Liver (tissue), 9 donors: Measurements from ENCODE around the gene ADCY2. TPM values are rescaled to one million over a fixed set of nuclear protein-coding genes. Genes with fewer than 3 reads are reported as not detected.

Experiments
- DNase-seq: peaks from one replicate; pipeline ENCODE4 v3.0.0-alpha.2; 2017; ENCODE audit warnings: low spot score
- H3K27ac ChIP-seq, 2 donors: one replicate each; pipeline ENCODE4 v1.7.0; 2013; ENCODE audit warnings: inconsistent platforms in 2 of 2, low read length in 2 of 2, control low read depth in 1 of 2, low read depth in 1 of 2, mild to moderate bottlenecking in 1 of 2
- H3K27me3 ChIP-seq, 4 donors: one replicate each; pipeline versions ENCODE4 v1.6.1 to v1.7.0; 2013; ENCODE audit warnings: low read length in 3 of 4, inconsistent platforms in 1 of 4, mild to moderate bottlenecking in 1 of 4, moderate library complexity in 1 of 4; ENCODE audit not compliant: control insufficient read depth in 4 of 4, insufficient read depth in 4 of 4
- H3K36me3 ChIP-seq, 4 donors: one replicate each; pipeline versions ENCODE4 v1.6.1 to v1.7.0; 2013; ENCODE audit warnings: low read length in 3 of 4, mild to moderate bottlenecking in 3 of 4, low read depth in 1 of 4, moderate library complexity in 1 of 4; ENCODE audit not compliant: control insufficient read depth in 4 of 4, insufficient read depth in 3 of 4
- H3K4me1 ChIP-seq, 4 donors: one replicate each; pipeline versions ENCODE4 v1.6.1 to v1.7.0; 2013; ENCODE audit warnings: low read length in 3 of 4, mild to moderate bottlenecking in 3 of 4, moderate library complexity in 1 of 4; ENCODE audit not compliant: control insufficient read depth in 4 of 4, insufficient read depth in 4 of 4
- H3K4me3 ChIP-seq, 3 donors: one replicate each; pipeline versions ENCODE4 v1.6.1 to v1.7.0; 2013; ENCODE audit warnings: low read length in 3 of 3, control low read depth in 1 of 3, low read depth in 1 of 3, mild to moderate bottlenecking in 1 of 3
- H3K9ac ChIP-seq, 2 donors: one replicate each; pipeline ENCODE4 v1.7.0; 2013; ENCODE audit warnings: low read length in 2 of 2, mild to moderate bottlenecking in 2 of 2, moderate library complexity in 2 of 2, control low read depth in 1 of 2, low read depth in 1 of 2
- H3K9me3 ChIP-seq, 4 donors: one replicate each; pipeline versions ENCODE4 v1.6.1 to v1.7.0; 2013; ENCODE audit warnings: low read length in 3 of 4; ENCODE audit not compliant: control insufficient read depth in 4 of 4
- EGR1 ChIP-seq, 2 donors: IDR thresholded peaks; 2 replicates each; pipeline ENCODE4 v1.6.1; 2016 to 2018; ENCODE audit warnings: antibody characterized with exemption in 2 of 2, low read depth in 2 of 2
- FOXA1 ChIP-seq: IDR thresholded peaks from 2 replicates; pipeline ENCODE4 v1.6.1; 2016; ENCODE audit warnings: antibody characterized with exemption
- FOXA2 ChIP-seq: IDR thresholded peaks from 2 replicates; pipeline ENCODE4 v1.6.1; 2016; ENCODE audit warnings: antibody characterized with exemption
- GABPA ChIP-seq, 2 donors: IDR thresholded peaks in 1 of 2; conservative IDR thresholded peaks in 1 of 2; 2 replicates each; pipeline ENCODE4 v1.6.1; 2016; ENCODE audit warnings: antibody characterized with exemption in 2 of 2, mild to moderate bottlenecking in 1 of 2, moderate library complexity in 1 of 2
- HNF4A ChIP-seq, 2 donors: conservative IDR thresholded peaks; 2 replicates each; pipeline ENCODE4 v1.6.1; 2016; ENCODE audit warnings: antibody characterized with exemption in 2 of 2, mild to moderate bottlenecking in 2 of 2
- HNF4G ChIP-seq: IDR thresholded peaks from 2 replicates; pipeline ENCODE4 v1.6.1; 2016; ENCODE audit warnings: antibody characterized with exemption
- JUND ChIP-seq, 2 donors: IDR thresholded peaks; 2 replicates each; pipeline ENCODE4 v1.6.1; 2016; ENCODE audit warnings: antibody characterized with exemption in 2 of 2
- NR2F2 ChIP-seq: IDR thresholded peaks from 2 replicates; pipeline ENCODE4 v1.6.1; 2016; ENCODE audit warnings: antibody characterized with exemption
- RAD21 ChIP-seq, 2 donors: IDR thresholded peaks; 2 replicates each; pipeline ENCODE4 v1.6.1; 2016; ENCODE audit warnings: antibody characterized with exemption in 2 of 2, mild to moderate bottlenecking in 2 of 2
- REST ChIP-seq: IDR thresholded peaks from 2 replicates; pipeline ENCODE4 v1.6.1; 2016; ENCODE audit warnings: antibody characterized with exemption, mild to moderate bottlenecking
- RXRA ChIP-seq, 2 donors: IDR thresholded peaks; 2 replicates each; pipeline ENCODE4 v1.6.1; 2017 to 2018; ENCODE audit warnings: antibody characterized with exemption in 2 of 2, mild to moderate bottlenecking in 1 of 2
- SP1 ChIP-seq: IDR thresholded peaks from 2 replicates; pipeline ENCODE4 v1.6.1; 2018; ENCODE audit warnings: antibody characterized with exemption, mild to moderate bottlenecking
- TAF1 ChIP-seq: conservative IDR thresholded peaks from 2 replicates; pipeline ENCODE4 v1.6.1; 2016; ENCODE audit warnings: antibody characterized with exemption, mild to moderate bottlenecking
- ZBTB33 ChIP-seq: IDR thresholded peaks from 2 replicates; pipeline ENCODE4 v1.6.1; 2016; ENCODE audit warnings: antibody characterized with exemption
- WGBS: extraction: QIAGEN DNeasy Blood & Tissue Kit; methylation state at CpG from one replicate; pipeline ENCODE4 v1.1.7; 2013; 5-methylcytosine and 5-hydroxymethylcytosine counted together
- polyA plus RNA-seq, 2 donors: library from polyadenylated mRNA; stranded (reverse) in 1 of 2; unstranded in 1 of 2; fragments of 200-250 nt in 1 of 2; fragments of >200 nt in 1 of 2; fragmentation: Nextera tagmentation in 1 of 2; extraction: Ambion mirVana in 1 of 2; gene quantifications; one replicate each; pipeline versions ENCODE4 v1.2.1 to v1.2.3, GENCODE V29; 2013 to 2015
- total RNA-seq, 2 donors: library from RNA; depleted of rRNA; stranded (reverse); fragments of >200 nt; gene quantifications; one replicate each; pipeline ENCODE4 v1.2.3, GENCODE V29; 2014
- TF ChIP-seq, protein P1 (sequence below): IDR thresholded peaks from 2 replicates; pipeline ENCODE4 v1.6.1; 2016; ENCODE audit warnings: antibody characterized with exemption
- TF ChIP-seq, protein P2 (sequence below): fragments of 150-350 bp; IDR thresholded peaks from 2 replicates; pipeline ENCODE4 v1.5.1; 2017; ENCODE audit warnings: improper control_type of control experiment, low read depth, low read length; ENCODE audit not compliant: missing input control
- TF ChIP-seq, protein P3 (sequence below): IDR thresholded peaks from 2 replicates; pipeline ENCODE4 v1.6.1; 2016; ENCODE audit warnings: antibody characterized with exemption
- donor health status: healthy.
- donor health status: healthy.
- donor health status: healthy.
- donor health status: healthy.
- donor health status: healthy.

ADCY2 gene
- total and polyA plus RNA-seq, 4 donors: not detected

- 83% methylated on average over 6 of the region's 6 CpGs for WGBS
- TF ChIP-seq JUND (IDR thresholded peaks at IDR 0.05): no peak
- TF ChIP-seq FOXA2: no peak
- no peak for TF ChIP-seq EGR1 (IDR thresholded peaks at IDR 0.05; ENCODE audit: low read depth in 2 of 2)
- no peak for TF ChIP-seq NR2F2
- TF ChIP-seq, protein P1, sequence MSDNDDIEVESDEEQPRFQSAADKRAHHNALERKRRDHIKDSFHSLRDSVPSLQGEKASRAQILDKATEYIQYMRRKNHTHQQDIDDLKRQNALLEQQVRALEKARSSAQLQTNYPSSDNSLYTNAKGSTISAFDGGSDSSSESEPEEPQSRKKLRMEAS: no peak
- no peak for TF ChIP-seq RXRA (IDR thresholded peaks at IDR 0.05)
- TF ChIP-seq, protein P2, sequence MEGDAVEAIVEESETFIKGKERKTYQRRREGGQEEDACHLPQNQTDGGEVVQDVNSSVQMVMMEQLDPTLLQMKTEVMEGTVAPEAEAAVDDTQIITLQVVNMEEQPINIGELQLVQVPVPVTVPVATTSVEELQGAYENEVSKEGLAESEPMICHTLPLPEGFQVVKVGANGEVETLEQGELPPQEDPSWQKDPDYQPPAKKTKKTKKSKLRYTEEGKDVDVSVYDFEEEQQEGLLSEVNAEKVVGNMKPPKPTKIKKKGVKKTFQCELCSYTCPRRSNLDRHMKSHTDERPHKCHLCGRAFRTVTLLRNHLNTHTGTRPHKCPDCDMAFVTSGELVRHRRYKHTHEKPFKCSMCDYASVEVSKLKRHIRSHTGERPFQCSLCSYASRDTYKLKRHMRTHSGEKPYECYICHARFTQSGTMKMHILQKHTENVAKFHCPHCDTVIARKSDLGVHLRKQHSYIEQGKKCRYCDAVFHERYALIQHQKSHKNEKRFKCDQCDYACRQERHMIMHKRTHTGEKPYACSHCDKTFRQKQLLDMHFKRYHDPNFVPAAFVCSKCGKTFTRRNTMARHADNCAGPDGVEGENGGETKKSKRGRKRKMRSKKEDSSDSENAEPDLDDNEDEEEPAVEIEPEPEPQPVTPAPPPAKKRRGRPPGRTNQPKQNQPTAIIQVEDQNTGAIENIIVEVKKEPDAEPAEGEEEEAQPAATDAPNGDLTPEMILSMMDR: no peak
- TF ChIP-seq, protein P3, sequence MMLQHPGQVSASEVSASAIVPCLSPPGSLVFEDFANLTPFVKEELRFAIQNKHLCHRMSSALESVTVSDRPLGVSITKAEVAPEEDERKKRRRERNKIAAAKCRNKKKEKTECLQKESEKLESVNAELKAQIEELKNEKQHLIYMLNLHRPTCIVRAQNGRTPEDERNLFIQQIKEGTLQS: no peak
- TF ChIP-seq REST: no peak
- TF ChIP-seq ZBTB33: no peak
- TF ChIP-seq HNF4G: no peak
- no peaks in the 10 kb centered on the region for H3K36me3 ChIP-seq
- no peak overlapping the region for H3K27ac ChIP-seq
- H3K9me3 ChIP-seq: no peaks in the 10 kb centered on the region
- H3K9ac ChIP-seq: no peak overlapping the region
- no peak for DNase-seq
- H3K27me3 ChIP-seq: peaks cover 0 to 2% (median 0%) of the 10 kb centered on the region in 4 donors
- no peak overlapping the region for H3K4me3 ChIP-seq
- no peaks in the 10 kb centered on the region for H3K4me1 ChIP-seq
These were observed 431.7 kb downstream of the ADCY2 start for GRCh38 chr5:7827610-7828009.

DNA sequence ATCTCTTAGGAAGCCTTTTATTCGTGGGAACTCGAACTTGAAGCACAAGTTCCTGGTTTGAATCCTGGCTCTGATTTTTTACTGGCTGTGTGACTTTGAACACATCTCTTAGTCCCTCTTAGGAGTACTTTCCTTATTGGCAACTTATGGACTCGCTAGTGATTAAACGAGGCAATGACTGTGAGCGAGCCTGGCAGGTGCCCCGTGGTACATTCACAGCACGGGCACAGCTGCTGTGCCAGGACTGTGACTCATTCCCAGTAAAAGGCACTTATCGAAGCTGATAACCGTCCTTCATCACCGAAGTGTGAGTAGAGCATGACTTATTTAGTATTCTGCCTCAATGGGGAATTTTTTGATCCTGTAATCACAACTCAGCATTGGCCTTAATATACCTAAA is 432.3 kb downstream of the ADCY2 start:
- Histone ChIP-seq H3K9me3 (no peaks in the 10 kb centered on the region), H3K27ac (no peak overlapping the region), H3K36me3 (no peaks in the 10 kb centered on the region), H3K4me1 (no peaks in the 10 kb centered on the region), H3K4me3 (no peak overlapping the region), H3K27me3 (peaks cover 0 to under 1% (median 0%) of the 10 kb centered on the region in 4 donors), H3K9ac (no peak overlapping the region)
- 77% methylated on average over 10 of the region's 10 CpGs for WGBS
- no peak for DNase-seq
- TF ChIP-seq HNF4A (conservative IDR thresholded peaks at IDR 0.05) (no peak), SP1 (no peak), NR2F2 (no peak), EGR1 (IDR thresholded peaks at IDR 0.05; ENCODE audit: low read depth in 2 of 2) (no peak), JUND (IDR thresholded peaks at IDR 0.05) (no peak), HNF4G (no peak), REST (no peak), TAF1 (no peak), RAD21 (IDR thresholded peaks at IDR 0.05) (no peak), GABPA (IDR thresholded peaks at IDR 0.05 in 1 of 2, conservative IDR thresholded peaks at IDR 0.05 in 1 of 2) (no peak), RXRA (IDR thresholded peaks at IDR 0.05) (no peak), FOXA1 (no peak)
- TF ChIP-seq, protein P2: no peak
- TF ChIP-seq, protein P3: no peak
- TF ChIP-seq, protein P1: no peak
